GM20000 (cell line): ENCODE results near the gene ZNF521.

Experiments
- DNase-seq: peaks from one replicate; pipeline ENCODE4 v3.0.0; 2012; ENCODE audit warnings: low spot score
- TF ChIP-seq, protein P1 (sequence below): IDR thresholded peaks from 2 replicates; pipeline ENCODE4 v1.5.1; 2012; ENCODE audit warnings: mild to moderate bottlenecking, control low read depth; ENCODE audit errors: extremely low read depth, missing control alignments

Gene ZNF521

DNA sequence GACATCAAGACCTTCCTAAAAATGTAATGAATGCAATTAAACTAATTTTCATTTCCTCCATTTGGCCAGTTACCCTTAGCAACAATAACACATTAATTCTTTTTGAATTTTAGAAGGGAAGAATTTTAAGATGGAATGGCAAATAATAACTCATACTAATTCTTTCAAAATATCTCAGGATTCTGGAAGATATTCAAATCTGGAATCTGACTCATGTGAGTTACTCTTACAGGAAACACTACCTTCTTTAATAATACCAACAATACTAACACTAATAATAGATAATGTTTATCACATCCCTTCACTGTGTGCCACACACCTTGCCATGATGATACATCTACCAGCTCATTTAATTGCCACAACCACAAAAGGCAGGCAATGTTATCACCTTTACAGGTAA, 46.4 kb downstream of the ZNF521 start:
- DNase-seq = no peak
- TF ChIP-seq, protein P1, sequence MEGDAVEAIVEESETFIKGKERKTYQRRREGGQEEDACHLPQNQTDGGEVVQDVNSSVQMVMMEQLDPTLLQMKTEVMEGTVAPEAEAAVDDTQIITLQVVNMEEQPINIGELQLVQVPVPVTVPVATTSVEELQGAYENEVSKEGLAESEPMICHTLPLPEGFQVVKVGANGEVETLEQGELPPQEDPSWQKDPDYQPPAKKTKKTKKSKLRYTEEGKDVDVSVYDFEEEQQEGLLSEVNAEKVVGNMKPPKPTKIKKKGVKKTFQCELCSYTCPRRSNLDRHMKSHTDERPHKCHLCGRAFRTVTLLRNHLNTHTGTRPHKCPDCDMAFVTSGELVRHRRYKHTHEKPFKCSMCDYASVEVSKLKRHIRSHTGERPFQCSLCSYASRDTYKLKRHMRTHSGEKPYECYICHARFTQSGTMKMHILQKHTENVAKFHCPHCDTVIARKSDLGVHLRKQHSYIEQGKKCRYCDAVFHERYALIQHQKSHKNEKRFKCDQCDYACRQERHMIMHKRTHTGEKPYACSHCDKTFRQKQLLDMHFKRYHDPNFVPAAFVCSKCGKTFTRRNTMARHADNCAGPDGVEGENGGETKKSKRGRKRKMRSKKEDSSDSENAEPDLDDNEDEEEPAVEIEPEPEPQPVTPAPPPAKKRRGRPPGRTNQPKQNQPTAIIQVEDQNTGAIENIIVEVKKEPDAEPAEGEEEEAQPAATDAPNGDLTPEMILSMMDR = no peak

DNA sequence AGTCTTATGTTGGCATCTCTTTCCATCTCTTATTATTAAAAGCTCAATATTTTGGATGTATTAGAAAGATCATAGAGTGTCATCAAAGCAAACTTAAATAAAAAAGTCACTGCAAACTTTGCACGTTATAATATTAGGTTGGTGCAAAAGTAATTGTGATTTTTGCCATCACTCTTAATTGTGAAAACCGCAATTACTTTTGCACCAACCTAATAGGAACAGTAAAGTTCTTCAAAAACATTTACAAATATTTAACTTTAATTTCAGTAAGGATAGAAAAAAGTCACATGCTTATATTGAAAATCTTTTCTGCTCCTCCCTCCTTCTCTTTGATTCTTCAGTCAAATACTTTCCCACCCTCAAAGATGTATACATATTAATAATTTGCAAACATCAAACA, 51.5 kb downstream of the ZNF521 start:
- TF ChIP-seq, protein P1 = no peak

DNA sequence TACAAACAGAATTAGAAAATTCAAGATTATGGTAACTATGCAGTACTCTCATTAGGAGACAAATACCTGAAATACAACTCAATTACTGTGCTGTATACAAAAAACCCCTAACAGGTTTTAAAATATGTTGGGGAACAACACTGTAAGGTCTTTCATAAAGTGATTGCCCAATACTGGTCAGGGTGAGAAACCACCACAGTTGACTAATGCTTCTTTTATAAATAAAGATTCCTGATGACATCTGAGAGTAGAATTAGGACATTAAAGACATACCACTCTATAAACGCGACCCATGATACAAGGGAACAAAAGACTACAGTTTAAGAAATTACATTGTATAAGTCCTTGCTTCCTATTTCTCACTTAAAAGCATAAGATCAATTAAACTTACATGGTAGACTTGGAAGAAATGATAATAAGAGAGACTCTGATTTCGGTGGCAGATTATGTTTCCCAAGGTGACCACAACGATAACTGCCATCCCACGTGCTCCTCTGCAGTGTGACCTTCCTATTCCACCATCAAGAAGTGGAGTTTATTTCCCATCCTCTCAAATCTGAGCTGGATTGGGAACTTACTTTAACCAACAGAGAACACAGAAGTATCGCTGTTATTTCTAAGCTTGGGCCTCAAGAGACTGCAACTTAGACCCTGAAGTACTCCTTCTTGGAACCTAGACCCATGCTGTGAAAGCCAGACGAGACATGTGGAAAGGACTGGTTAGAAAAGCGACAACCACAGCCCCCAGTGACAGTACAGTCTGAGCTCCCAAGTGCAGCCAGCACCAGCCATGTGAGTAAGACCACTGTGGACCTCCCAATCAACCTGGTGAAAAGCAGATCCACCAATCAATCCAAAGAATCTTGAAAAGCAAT, 52.3 kb downstream of the ZNF521 start:
- TF ChIP-seq, protein P1 = no peak
- DNase-seq = no peak

More for the DNA sequence above, 51.5 kb downstream of the ZNF521 start:
- DNase-seq = no peak

DNA sequence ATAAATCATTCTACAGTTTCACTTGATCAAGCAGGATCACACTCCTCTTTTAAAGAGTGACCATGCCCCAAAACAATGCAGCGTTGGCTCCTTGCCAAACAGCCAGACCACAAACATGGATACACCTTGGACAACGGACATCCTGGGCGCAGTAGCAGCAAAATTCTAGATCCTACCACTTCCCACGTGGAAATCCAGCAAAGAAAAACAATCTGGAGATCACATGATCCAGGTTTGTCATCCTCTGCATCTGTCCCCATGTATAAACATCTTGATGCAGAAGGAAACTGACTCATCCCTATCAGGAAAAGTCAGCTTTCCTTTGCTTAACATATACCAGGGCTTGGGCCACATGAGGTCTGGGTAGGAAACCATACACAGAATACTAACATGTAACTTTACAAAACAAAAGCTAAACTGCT, 53.1 kb downstream of the ZNF521 start:
- DNase-seq = no peak
- TF ChIP-seq, protein P1 = no peak

DNA sequence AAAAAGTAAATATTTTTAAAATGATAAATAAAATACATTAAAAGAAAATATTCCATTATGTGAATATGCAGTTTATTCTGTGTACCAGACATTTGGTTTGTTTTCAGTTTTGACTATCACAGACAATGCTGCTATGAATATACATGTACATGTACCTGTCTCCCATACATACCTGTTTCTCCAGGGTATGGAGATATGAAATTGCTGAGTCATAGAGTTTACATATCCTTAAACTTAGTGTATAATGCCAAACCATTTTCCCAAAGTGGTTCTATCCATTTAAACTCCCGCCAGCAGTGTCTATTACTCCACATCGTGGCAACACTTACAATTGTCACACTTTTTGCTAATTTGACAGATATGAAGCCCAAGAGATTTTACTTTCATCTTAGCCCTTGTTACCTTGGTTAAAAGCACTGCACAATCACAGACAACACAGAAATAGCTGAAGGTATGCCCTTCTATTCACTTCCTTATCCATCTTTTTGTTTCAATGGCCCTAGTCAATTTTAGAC, 56.3 kb downstream of the ZNF521 start:
- TF ChIP-seq, protein P1 = no peak
- DNase-seq = no peak

DNA sequence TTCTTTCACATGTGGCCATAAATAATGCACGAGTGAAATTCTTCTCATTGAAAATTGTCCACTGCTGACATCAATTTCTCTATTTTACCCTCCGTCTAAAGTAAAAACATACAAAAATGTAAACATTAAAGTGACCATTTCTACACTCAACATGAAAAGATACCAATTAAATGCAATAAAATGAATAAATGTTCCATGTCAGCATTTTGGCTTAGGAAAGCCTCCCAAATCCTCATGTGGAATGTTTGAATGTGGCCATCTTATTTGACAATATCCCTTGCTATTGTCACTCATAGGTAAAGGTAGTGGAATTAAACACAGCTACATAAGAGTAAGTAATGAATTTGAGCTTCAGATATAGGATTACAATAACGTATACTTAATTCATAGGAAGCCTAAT, 60.8 kb downstream of the ZNF521 start:
- TF ChIP-seq, protein P1 = no peak

DNA sequence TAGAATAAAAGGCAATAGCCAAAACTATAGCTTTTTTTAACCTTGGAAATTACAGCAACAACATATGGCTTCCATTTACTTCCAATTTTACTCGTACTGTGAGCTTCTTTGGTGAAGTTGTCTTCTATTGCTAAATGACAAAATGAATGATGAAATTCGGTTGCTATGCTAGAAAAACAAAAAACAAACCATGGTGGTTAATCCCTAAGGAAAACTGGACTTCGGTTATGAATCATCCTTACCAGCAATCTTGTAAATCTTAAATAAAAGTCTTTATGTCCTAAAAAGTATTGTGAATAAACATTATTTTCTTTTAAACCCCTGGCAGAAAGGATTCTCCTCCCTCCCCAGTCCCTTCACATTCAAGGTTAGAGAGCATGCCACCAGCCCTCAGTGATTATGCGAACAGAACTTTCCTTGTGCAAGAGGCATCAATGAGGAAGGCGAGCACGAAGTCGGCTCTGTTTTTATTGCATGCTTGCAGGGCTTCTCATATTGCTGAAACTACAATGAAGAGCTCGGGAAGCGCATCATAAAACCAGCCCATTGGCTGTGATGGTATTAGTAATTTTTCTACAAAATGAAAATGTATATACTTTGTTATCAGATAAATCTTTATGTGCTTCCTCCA, 62.9 kb downstream of the ZNF521 start:
- DNase-seq = no peak
- TF ChIP-seq, protein P1 = no peak

More for the DNA sequence above, 60.8 kb downstream of the ZNF521 start:
- no peak for DNase-seq
